ENCODE data around the gene DNLZ.

DNLZ gene

GRCh38 chr9:136313111-136314055 is 50.2 kb downstream of the DNLZ start:
- no peak for DNase-seq

GRCh38 chr9:136312436-136312835 is 51.1 kb downstream of the DNLZ start:
- DNase-seq, result peak; percentile 62

- DNase-seq, result no peak
These were observed 51.6 kb downstream of the DNLZ start for GRCh38 chr9:136312009-136312375.

GRCh38 chr9:136311051-136312008 is 52.2 kb downstream of the DNLZ start:
- no peak for DNase-seq

GRCh38 chr9:136310273-136311030 is 53.1 kb downstream of the DNLZ start:
- no peak for DNase-seq

GRCh38 chr9:136309806-136310220 is 53.7 kb downstream of the DNLZ start:
- no peak for DNase-seq

Data from femur (tissue), 1 donor.